HG02981 (cell line): ENCODE results near the gene TNFSF8.

Experiments used
- ATAC-seq: cut with Tn5 transposase; IDR thresholded peaks from one replicate; pipeline ENCODE4 v1.9.1; 2021; ENCODE audit warnings: mild to moderate bottlenecking, moderate library complexity; ENCODE audit not compliant: unreplicated experiment

TNFSF8 gene

DNA sequence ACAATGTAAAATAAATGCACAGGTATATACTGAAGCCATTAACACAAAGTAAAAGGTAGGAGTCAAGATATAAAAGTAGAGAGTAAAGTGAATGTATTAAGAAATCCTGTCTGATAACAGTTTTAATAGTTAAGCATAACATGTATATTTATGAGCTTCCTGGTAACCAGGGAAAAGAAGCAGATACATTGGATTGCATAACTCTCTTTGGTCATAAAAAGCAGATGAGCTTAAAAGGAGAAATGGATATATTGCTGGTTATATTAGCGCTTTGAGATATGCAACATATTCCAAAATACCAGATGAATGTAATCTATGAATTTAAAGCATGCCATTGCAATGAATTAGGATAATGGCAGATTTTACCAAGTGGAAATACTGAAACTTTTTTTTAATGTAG lies 6.2 kb upstream of the TNFSF8 start:
- ATAC-seq: no peak

DNA sequence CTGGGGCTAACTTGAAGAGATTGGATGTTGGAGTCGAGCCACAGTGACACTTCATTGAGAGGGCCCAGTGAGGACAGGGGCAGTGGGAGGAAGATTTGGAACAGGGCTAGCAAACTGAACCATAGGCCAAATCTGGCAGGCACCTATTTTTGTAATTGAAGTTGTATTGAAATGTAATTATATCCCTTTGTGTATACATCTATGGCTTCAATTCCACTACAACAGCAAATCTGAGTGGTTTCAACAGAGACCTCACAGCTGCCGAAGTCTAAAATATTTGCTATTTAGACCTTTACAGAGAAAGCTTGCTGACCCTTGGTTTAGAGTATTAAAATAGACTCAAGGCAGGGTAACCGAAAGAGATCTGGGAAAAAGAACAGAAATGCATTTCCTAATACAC lies 4.7 kb upstream of the TNFSF8 start:
- ATAC-seq: no peak

DNA sequence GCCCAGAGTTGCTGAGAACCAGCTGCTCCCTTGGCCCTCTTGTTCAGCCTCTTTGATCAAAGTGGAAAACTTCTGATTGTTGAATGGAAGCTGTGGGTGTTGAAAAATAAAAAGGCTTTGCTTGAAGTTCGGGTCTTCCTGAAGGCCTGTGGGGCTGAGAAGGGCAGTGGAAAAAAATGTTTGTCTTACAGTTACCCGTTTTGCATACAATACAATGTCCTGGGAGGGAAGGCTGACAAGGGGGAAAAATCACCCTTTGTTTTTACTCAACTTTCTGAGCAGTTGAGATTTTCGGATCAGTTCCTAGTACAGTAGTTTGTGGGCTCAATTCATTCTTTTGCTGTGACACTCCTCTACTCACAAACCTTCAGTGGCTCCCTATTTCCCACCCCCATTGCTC lies 2.1 kb upstream of the TNFSF8 start:
- no peak for ATAC-seq

DNA sequence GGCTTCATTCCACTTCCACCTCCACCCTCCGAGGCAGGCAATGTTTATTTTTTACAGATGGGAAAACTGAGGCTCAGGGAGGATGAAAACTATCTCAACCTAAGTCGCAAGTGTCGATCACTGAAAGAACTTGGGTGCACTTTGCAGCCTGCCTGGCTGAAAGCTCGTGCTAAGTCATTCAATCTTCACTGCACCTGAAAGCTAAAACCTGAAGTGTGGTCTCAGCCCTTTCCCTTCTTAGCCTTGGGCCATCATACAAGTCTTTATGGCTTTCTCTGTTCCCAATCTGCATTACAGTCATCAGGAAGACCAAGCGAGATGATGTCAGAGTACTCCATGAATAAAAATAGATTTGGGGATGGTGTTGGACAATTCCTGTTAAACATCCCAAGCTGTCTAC lies 1.0 kb upstream of the TNFSF8 start:
- no peak for ATAC-seq

DNA sequence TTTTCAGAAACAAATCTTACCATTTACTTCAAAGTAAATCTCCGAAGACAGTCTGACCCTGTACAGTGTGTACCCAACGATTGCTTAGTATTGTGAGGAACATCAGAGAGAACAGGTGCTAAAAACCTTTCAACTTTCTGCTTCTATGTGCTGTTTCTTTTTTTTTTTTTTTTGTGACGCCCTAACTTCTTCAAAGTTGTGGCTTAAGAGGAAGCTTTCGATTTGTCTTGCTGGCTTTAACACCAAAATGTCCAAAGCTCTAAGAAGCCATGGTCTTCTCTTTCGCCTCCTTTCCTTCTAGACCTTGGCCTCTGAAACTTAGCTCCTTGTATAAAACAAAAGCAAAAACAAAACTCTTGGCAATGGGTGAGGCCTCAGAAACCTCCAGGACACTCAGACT lies 1.2 kb downstream of the TNFSF8 start:
- ATAC-seq: no peak

DNA sequence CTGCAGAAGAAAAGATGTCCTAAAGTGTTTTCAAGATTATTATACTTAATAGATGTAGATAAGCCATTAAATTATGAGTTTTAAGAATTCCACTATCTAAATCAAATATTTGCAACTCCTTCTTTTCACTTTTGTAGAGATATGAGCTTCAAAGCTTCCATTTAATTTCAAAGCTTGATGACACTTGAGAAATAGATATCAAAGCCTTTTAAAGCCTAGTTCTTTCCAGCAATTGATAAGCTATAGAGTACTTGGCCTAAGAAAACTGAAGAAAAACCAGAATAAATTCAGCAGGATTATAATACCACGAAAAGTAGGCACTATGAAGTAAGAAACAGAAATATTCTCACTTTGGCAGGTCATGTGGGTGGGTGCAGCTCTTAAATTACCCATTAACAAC lies 1.7 kb downstream of the TNFSF8 start:
- ATAC-seq: no peak

DNA sequence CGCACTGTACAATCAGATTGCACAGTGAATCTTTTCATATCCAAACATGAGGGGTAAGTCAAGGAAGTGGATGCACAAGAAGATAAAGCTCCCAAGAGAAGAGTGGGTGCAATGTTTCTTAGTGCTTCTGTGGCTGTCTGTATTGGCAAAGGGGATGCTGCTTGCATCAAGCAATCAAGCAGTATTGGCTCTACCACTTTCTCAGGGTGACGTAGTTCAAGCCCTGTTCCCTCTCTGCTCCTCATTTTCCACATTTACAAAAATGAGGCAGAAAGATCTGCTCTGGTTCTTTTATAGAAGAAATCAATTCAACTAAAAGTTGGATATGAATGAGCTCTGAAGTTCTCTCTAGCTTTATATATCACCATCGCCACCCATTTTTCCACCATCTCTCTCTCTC lies 2.3 kb downstream of the TNFSF8 start:
- no peak for ATAC-seq

DNA sequence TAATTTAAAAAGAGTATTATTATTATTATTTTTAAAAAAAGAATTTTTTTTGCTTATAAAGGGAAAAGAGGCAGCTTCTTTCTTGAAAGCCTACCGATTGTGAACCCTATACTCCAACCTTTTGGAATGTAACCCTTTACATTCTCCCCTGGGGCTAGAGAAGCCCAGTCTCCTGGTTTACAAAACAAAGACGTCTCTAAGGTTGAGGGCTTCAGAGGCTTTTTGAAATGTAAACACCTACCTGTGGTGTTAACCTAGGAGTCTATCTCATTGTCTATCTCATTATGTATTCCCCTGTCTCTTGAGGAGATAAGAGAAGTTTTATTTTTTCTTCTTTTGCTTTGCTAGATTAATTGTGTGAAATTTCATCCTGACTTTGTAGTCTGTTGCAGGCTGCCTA lies 4.7 kb downstream of the TNFSF8 start:
- no peak for ATAC-seq

DNA sequence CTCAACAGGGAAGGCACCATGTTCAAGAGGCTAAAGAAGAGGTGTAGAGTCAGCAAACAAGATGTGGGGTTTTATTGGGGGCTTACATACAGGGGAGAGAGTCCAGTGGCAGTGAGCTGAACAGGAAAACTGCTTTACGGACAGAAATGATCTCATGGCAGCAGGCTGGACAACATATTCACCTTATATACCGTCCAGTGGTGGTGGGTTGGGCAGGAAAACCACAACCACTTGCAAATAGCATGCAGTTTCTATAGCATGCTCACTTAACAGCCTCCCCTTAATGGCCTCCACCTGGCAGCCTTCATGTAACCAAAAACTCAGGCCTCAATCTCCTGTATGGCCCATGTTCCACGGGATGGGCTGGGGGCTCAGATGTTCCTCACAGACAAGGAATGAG lies 5.4 kb downstream of the TNFSF8 start:
- no peak for ATAC-seq

DNA sequence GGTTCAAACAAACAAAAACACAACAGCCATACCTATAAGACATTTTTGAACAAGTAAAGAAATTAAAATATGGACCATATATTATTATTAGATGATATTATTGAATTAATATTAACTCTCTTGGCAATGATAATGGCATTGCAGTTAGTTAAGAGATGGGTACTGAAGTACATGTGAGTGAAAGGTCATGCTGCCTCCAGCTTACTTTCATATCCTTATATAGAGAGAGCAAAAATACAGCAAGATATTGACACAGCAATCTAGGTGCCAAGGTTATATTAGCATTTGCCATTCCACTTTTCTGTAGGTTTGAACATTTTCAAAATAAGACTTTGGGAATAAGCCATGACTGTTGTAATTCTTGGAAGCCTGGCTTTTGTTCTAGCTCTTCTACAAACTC lies 6.1 kb downstream of the TNFSF8 start:
- no peak for ATAC-seq

DNA sequence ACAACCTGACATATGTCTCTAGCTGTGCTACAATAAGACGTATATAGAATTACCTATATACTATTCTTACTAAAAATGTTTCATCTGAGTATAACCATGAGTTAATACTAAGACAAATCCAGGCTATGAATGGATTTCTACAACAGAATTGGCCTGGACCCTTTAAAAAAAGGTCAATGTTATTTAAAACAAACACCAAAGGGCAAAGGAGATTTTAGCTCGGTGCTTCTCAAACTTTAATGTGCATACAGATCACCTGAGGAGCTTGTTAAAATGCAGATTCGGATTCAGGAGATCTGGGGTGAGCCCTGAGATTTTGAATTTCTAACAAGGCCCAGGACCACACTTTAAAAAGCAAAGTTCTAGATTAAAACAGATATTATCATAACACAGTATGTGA lies 6.5 kb downstream of the TNFSF8 start:
- no peak for ATAC-seq

DNA sequence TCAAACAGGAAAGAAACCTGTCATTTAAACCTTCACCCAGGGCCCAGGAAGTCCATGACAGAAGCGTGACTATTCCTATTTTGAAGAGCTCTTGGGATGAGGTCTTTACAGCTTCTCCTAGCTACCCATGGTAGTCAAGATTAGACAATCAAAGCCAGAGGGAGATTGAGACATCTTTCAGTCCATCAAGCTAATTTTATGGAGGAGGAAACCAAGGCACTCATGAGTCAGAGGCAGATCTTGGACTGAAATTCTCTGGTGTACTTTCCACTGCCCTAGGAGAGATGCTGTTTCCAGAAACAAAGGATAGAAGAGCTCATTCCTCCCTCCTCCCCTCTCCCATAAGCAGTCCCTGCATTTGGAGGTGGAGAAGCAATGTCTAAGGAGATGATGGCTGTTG lies 9.2 kb downstream of the TNFSF8 start:
- ATAC-seq: no peak

DNA sequence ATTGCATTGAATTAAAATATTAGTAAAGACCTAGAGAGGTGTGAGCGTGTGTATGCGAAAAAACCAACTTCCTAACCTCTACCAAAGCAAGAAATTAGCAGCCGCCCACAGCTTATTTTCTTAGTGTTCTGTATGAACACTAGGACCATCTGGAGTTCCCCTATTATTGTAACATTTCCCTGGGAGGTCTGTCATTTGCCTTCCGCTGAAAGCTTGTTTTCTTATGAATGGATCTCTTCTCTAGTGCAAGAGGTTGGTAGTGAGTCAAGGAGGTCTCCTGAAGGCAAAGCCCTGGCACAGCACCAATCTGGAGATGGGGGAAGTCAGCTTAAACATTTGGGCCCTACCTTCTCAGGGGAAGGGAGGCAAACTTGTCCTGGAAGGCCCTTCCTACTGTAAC lies 10.8 kb downstream of the TNFSF8 start:
- ATAC-seq: no peak

DNA sequence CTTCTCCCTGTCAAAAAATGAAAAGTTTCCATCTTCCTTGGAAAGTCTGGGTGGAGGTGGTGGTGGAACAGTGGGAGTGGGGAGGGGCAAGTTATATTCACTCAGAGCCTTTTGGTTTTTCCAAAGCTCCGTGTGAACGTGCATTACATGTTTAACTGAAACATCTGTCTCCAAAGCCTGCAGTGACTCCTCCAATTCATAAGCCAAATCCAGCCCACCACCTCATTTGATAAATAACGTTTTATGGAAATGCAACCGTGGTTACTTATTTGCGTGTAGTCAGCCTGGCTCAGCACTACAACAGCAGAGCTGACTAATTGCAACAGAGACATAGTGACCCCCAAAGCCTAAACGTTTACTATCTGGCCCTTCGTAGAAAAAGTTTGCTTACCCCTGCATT lies 13.9 kb downstream of the TNFSF8 start:
- no peak for ATAC-seq

DNA sequence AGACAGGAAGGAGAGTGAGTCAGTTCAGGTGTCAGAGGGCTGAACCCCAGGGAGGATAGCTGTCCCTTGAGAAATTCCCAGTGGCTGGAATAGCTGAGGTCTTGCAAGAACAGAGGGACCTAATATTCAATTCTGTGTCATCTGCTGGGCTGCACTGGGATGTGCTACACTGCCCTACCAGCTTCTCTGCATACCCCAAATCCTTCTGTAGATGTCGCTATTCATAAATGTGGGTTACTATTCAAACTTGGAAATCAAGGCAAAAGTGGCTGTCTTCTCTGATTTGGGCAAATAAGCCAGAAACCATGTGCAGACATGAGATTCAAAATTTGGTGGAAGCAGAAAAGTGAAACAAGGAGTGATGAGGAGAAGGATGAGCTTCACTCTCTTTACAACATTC lies 16.3 kb downstream of the TNFSF8 start:
- no peak for ATAC-seq

DNA sequence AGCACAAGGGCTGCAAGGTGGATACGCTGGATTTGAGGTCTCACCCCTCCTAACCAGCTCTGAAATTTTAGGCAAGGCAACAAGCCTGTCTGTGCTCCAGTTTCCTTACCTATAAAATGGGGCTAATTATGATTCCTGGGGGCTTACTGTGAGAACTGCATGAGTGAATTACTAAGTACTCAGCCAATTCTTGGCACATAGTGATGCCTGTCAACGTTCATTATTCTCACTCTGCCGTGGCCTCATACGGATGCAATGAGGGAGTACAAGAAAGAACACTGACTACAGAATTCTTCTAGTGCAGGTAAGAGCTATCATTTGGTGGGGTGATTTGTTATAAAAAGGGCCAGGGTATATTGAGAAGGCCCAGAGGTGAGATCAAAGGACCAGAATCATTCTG lies 16.7 kb downstream of the TNFSF8 start:
- ATAC-seq: no peak

DNA sequence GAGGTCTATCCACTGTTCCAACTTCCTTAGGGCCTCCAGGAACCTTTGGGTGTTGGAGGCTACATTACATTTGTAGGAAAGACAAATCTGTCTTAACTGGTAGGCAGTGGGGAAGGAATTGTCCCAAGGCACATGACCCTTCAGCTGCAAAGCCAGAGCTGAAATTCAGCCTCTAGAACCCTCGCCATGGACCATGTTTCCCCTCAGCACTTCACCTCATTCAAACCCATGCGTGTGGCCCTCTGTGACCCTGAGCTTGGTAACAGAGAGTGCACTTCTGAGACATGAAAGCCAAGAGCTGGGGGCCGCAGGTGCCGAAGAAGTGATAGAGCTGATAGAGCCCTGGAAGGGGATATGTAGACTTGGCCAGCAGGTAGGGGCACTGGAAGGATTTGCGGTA lies 17.2 kb downstream of the TNFSF8 start:
- no peak for ATAC-seq

DNA sequence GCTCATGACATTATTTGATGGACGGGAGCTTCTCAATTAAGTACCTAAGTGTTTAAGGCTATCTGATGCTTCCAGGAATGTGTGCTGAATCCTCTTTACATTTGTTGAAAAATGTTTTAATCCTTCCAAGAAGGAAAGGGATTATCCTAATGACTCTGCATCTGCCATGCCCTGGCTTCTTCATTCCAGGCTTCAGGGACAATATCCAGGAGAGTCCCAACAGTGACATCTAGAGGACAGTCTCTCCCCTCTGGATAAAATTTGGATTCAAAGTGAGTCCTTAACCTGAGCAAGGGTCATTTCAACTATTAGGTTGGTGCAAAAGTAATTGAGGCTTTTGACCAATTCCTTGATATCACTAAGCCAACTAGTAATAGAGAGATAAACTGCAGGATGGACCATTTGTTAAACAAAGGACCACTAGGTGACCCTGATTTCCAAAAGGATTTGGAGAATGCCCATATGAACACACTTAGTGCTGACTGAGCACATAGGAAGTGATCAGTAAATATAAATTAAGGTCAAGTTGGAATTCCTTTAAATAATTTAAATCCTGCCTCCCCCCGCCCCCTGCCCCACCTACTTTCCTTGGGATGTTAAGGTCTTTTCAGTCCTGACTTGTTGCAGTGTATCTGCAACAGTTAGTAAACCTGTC lies 19.1 kb downstream of the TNFSF8 start:
- ATAC-seq: no peak

DNA sequence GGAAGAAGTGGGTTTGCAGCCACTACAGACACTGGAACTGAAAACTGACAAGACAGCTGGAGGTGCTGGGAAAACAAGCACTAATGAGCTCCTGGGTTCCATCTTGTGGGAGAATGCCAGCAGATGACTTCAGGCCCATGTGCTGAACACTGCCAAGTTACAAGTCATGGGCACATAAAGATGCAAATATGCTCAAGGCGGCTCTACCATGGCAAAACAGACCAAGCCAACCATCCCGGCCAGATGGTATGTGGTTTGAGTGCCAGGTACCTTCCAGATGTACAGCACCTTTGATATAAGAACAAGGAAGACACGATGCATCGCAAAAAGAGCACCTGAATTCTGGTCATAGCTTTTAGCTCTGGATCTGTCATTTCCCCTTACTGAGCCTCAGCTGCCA lies 19.9 kb downstream of the TNFSF8 start:
- ATAC-seq: no peak

DNA sequence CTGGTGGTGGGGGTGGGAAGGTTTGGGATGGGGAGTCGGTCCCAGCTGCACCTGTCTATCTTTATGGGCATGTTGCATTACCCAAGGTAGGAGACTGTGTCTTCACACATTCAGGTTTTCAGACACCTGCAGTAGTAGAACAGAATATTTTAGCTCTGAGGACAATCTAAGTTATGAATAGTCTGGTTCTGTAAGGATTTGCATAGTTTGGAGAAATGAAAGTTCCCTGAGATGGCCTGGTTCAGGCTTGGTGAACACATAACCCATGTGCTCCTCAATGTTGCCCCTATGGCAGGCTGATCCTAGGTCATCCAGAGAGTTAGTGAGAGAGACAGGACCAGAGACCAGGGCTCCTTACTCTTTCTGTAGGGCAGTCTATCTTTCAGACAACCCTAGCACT lies 20.7 kb downstream of the TNFSF8 start:
- no peak for ATAC-seq

DNA sequence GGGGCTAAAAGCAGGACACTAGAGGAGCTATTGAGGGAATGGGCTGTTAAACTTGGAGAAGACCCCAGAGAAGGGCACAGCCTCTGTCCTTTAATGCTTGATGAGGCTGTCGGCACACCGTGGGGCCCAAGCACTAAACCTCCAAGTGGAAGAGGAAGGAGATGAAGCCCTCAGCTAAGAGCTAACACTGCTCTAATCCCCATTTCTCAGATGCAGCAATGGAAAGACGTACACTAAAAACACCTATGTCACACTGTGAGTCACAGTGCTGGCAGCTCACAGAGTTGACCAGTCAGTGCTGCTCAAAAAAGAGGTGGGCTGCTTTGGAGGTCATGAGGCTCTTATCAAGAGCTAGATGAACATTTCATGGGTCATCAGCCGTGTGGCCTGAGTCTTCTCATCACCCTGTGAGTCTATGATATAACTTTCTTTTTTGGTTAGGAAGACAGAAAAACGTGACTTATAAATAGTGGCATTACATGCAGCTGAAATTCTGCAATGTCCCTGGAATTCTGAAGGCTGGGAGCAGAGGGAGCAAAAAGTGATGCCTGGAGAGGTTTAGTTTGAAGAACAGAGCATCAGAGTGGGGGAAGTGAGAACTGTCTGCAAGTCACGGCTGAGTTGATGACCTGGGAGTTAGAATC lies 21.5 kb downstream of the TNFSF8 start:
- ATAC-seq: no peak

DNA sequence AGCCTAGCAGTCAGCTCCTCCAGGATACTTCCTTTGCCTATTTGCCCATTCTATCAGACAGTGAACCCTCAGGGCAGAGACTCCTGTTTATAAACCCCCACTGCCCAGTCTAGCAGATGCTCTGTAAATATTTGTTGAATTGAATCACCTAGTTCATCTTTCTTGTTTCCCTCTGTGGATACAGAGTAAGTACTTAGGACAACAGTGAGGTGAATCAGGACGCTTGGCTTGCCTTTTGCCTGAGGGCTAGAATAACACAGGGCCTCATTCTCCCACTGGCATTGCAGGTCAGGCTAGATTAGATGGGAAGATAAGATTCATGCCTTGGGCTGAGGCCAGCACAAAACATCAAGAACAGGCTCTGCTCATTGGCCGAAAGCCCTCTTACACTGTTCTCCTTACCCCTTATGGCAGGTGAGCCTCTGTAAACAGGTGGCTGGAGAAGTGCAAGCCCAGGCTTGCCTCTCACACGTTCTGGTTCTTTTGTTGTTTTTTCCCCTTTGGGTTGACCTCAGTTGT lies 22.2 kb downstream of the TNFSF8 start:
- no peak for ATAC-seq
